H1 (cell line): ENCODE results near the gene ESYT1. TPM values are rescaled to one million over a fixed set of nuclear protein-coding genes. Genes with fewer than 3 reads are reported as not detected.

Source experiments
- CTCF ChIA-PET: fragments of 300-600 bp; sonication (Branson Sonifier 250); formaldehyde crosslinking; loops from one replicate; lab custom pipeline; 2021; ENCODE audit not compliant: partially characterized antibody; lab: Charles Lee
- POLR2A ChIA-PET: fragments of 300-600 bp; sonication (Branson Sonifier 250); formaldehyde crosslinking; loops from one replicate; lab custom pipeline; 2021; ENCODE audit warnings: inconsistent platforms; ENCODE audit not compliant: partially characterized antibody; lab: Charles Lee
- DNase-seq, 2 experiments: peaks; one replicate each; pipeline versions ENCODE4 v3.0.0 to v3.0.0-alpha.2; 2010 to 2022; ENCODE audit warnings: low spot score in 2 of 2, low read depth in 1 of 2, mixed read lengths in 1 of 2
- FAIRE-seq: peaks from 2 replicates; lab custom pipeline; 2011; peaks lifted over from hg19 to GRCh38; lab: Jason Lieb, UNC
- H2AFZ ChIP-seq: 2 replicates; pipeline ENCODE4 v1.8.1; 2012; ENCODE audit warnings: low read length, inconsistent platforms
- H2AK5ac ChIP-seq: 2 replicates; pipeline ENCODE4 v1.6.1; 2013; ENCODE audit warnings: low read depth, low read length
- H2BK120ac ChIP-seq: replicated peaks from 2 replicates; pipeline ENCODE3; 2013; ENCODE audit warnings: low read depth, low read length, inconsistent platforms
- H2BK12ac ChIP-seq: 2 replicates; pipeline ENCODE4 v1.6.1; 2013; ENCODE audit warnings: low read depth, low read length
- H2BK15ac ChIP-seq: 2 replicates; pipeline ENCODE4 v1.6.1; 2013; ENCODE audit warnings: low read length
- H2BK20ac ChIP-seq: 2 replicates; pipeline ENCODE4 v1.6.1; 2013; ENCODE audit warnings: low read length
- H2BK5ac ChIP-seq: 2 replicates; pipeline ENCODE4 v1.6.1; 2013; ENCODE audit warnings: low read depth, low read length
- H3K14ac ChIP-seq: 2 replicates; pipeline ENCODE4 v1.6.1; 2013; ENCODE audit warnings: inconsistent platforms; ENCODE audit not compliant: insufficient read length
- H3K18ac ChIP-seq: 2 replicates; pipeline ENCODE4 v1.6.1; 2013; ENCODE audit warnings: low read length; ENCODE audit errors: extremely low read depth
- H3K23ac ChIP-seq: 2 replicates; pipeline ENCODE4 v1.6.1; 2013; ENCODE audit warnings: inconsistent platforms; ENCODE audit not compliant: insufficient read length
- H3K23me2 ChIP-seq: 2 replicates; pipeline ENCODE4 v1.6.1; 2013; ENCODE audit warnings: low read depth, low read length
- H3K27ac ChIP-seq: 2 replicates; pipeline ENCODE4 v1.6.1; 2011; ENCODE audit warnings: low read depth, low read length, inconsistent platforms
- H3K27me3 ChIP-seq, 4 experiments: replicated peaks in 1 of 4; 1 replicate in 1 of 4; 2 replicates in 3 of 4; pipeline versions ENCODE4 v1.6.1 to v1.8.1; 2011 to 2013; ENCODE audit warnings: low read length in 3 of 4, mild to moderate bottlenecking in 3 of 4, inconsistent platforms in 2 of 4, mixed read lengths in 2 of 4, moderate library complexity in 1 of 4; ENCODE audit not compliant: control insufficient read depth in 3 of 4, insufficient read depth in 3 of 4; ENCODE audit errors: extremely low read depth in 1 of 4
- H3K36me3 ChIP-seq, 4 experiments: 2 replicates each; pipeline versions ENCODE4 v1.6.1 to v1.8.1; 2011 to 2013; ENCODE audit warnings: mild to moderate bottlenecking in 4 of 4, low read length in 3 of 4, moderate library complexity in 2 of 4, control low read depth in 1 of 4, inconsistent platforms in 1 of 4; ENCODE audit not compliant: insufficient read depth in 4 of 4, control insufficient read depth in 2 of 4
- H3K4ac ChIP-seq: replicated peaks from 2 replicates; pipeline ENCODE3; 2013; ENCODE audit warnings: low read length, low read depth, mixed read lengths, inconsistent platforms; ENCODE audit not compliant: insufficient read length
- H3K4me1 ChIP-seq, 4 experiments: replicated peaks in 1 of 4; 1 replicate in 1 of 4; 2 replicates in 3 of 4; pipeline versions ENCODE4 v1.6.1 to v1.8.1; 2011 to 2013; ENCODE audit warnings: low read length in 3 of 4, inconsistent platforms in 2 of 4, mixed read lengths in 1 of 4; ENCODE audit not compliant: insufficient read depth in 4 of 4, control insufficient read depth in 3 of 4
- H3K4me2 ChIP-seq, 2 experiments: 2 replicates each; pipeline versions ENCODE4 v1.6.1 to v1.8.1; 2011 to 2013; ENCODE audit warnings: low read depth in 2 of 2, low read length in 2 of 2, control low read depth in 1 of 2, inconsistent platforms in 1 of 2, mild to moderate bottlenecking in 1 of 2; ENCODE audit not compliant: insufficient read depth in 1 of 2
- H3K4me3 ChIP-seq, 4 experiments: fragments of 200-600, 300-600 bp in 1 of 4; sonication (generic), shearing (Covaris generic), sonication (Bioruptor Twin) in 1 of 4; 2 replicates each; pipeline versions ENCODE4 v1.5.1 to v1.8.1; 2011 to 2016; ENCODE audit warnings: low read length in 4 of 4, low read depth in 3 of 4, control low read depth in 2 of 4, inconsistent platforms in 2 of 4, mild to moderate bottlenecking in 2 of 4, mixed read lengths in 1 of 4, moderate library complexity in 1 of 4; ENCODE audit not compliant: insufficient read depth in 2 of 4; ENCODE audit errors: extremely low read depth in 1 of 4
- H3K56ac ChIP-seq: replicated peaks from 2 replicates; pipeline ENCODE3; 2013; ENCODE audit warnings: low read depth, mild to moderate bottlenecking, mixed read lengths, low read length, inconsistent platforms; ENCODE audit not compliant: insufficient read length
- H3K79me1 ChIP-seq: 2 replicates; pipeline ENCODE4 v1.6.1; 2013; ENCODE audit warnings: low read depth, low read length, control low read depth
- H3K79me2 ChIP-seq, 2 experiments: 2 replicates each; pipeline versions ENCODE4 v1.6.1 to v1.8.1; 2012 to 2013; ENCODE audit warnings: low read length in 2 of 2, mild to moderate bottlenecking in 2 of 2, inconsistent platforms in 1 of 2; ENCODE audit not compliant: insufficient read depth in 2 of 2, control insufficient read depth in 1 of 2
- H3K9ac ChIP-seq, 4 experiments: replicated peaks in 1 of 4; 1 replicate in 1 of 4; 2 replicates in 3 of 4; pipeline versions ENCODE4 v1.6.1 to v1.8.1; 2011 to 2013; ENCODE audit warnings: low read depth in 3 of 4, low read length in 3 of 4, control low read depth in 2 of 4, mild to moderate bottlenecking in 2 of 4, moderate library complexity in 2 of 4, inconsistent platforms in 1 of 4; ENCODE audit errors: extremely low read depth in 1 of 4
- H3K9me3 ChIP-seq, 2 experiments: 2 replicates each; pipeline versions ENCODE4 v1.6.1 to v1.8.1; 2012 to 2013; ENCODE audit warnings: mild to moderate bottlenecking in 2 of 2, moderate library complexity in 2 of 2, control low read depth in 1 of 2, inconsistent platforms in 1 of 2, low read depth in 1 of 2, low read length in 1 of 2, mixed read lengths in 1 of 2; ENCODE audit not compliant: insufficient read depth in 2 of 2
- H4K20me1 ChIP-seq, 2 experiments: replicated peaks in 1 of 2; 2 replicates each; pipeline versions ENCODE3 to v1.8.1; 2011 to 2013; ENCODE audit warnings: inconsistent platforms in 2 of 2, low read length in 2 of 2, mild to moderate bottlenecking in 1 of 2; ENCODE audit not compliant: insufficient read depth in 2 of 2, control insufficient read depth in 1 of 2
- H4K5ac ChIP-seq: 2 replicates; pipeline ENCODE4 v1.6.1; 2013; ENCODE audit warnings: low read length, low read depth, mixed read lengths, inconsistent platforms; ENCODE audit not compliant: insufficient read length
- H4K8ac ChIP-seq: 2 replicates; pipeline ENCODE4 v1.8.0; 2013; ENCODE audit warnings: mild to moderate bottlenecking, moderate library complexity, low read length, inconsistent platforms; ENCODE audit not compliant: insufficient read depth; ENCODE audit errors: extremely low read depth
- H4K91ac ChIP-seq: replicated peaks from 2 replicates; pipeline ENCODE3; 2013; ENCODE audit warnings: low read length, mixed read lengths, inconsistent platforms; ENCODE audit not compliant: insufficient read length
- CHD1 ChIP-seq: IDR thresholded peaks from 2 replicates; pipeline ENCODE4 v1.6.1; 2012; ENCODE audit warnings: low read depth, low read length, improper control_type of control experiment
- HDAC2 ChIP-seq, 2 experiments: fragments of 300-600 bp in 1 of 2; sonication (generic) in 1 of 2; IDR thresholded peaks; 2 replicates each; pipeline ENCODE4 v1.6.1; 2011 to 2012; ENCODE audit warnings: low read depth in 2 of 2, low read length in 2 of 2, mild to moderate bottlenecking in 2 of 2, moderate library complexity in 2 of 2, borderline replicate concordance in 1 of 2, inconsistent platforms in 1 of 2
- PHF8 ChIP-seq: fragments of 200-600 bp; sonication (generic); conservative IDR thresholded peaks from 2 replicates; pipeline ENCODE4 v1.7.1; 2012; ENCODE audit warnings: low read depth, mild to moderate bottlenecking, inconsistent platforms, low read length, moderate library complexity
- POLR2AphosphoS5 ChIP-seq: IDR thresholded peaks from 2 replicates; pipeline ENCODE4 v1.6.1; 2011; ENCODE audit warnings: low read depth, low read length
- RAD21 ChIP-seq, 2 experiments: IDR thresholded peaks in 1 of 2; conservative IDR thresholded peaks in 1 of 2; 2 replicates each; pipeline ENCODE4 v1.6.1; 2011; ENCODE audit warnings: low read depth in 2 of 2, low read length in 2 of 2, improper control_type of control experiment in 1 of 2, inconsistent platforms in 1 of 2, mild to moderate bottlenecking in 1 of 2, moderate library complexity in 1 of 2
- RXRA ChIP-seq: IDR thresholded peaks from 2 replicates; pipeline ENCODE4 v1.6.1; 2011; ENCODE audit warnings: low read depth, mild to moderate bottlenecking, low read length, moderate library complexity; ENCODE audit not compliant: insufficient read depth
- TEAD4 ChIP-seq: IDR thresholded peaks from 2 replicates; pipeline ENCODE4 v1.6.1; 2012; ENCODE audit warnings: low read depth, low read length, inconsistent platforms, mixed read lengths
- WGBS, 2 experiments: shearing (Covaris generic) in 1 of 2; methylation state at CpG; one replicate each; pipeline versions ENCODE4 v1.1.6 to v1.1.7; 2013 to 2015; ENCODE audit warnings: low lambda C conversion rate in 2 of 2, mixed read lengths in 2 of 2, inconsistent platforms in 1 of 2, low coverage in 1 of 2, missing lambda C conversion rate in 1 of 2; ENCODE audit not compliant: insufficient replicate concordance in 2 of 2, insufficient coverage in 1 of 2, insufficient read length in 1 of 2; ENCODE audit errors: extremely low coverage in 1 of 2, missing lambda C conversion rate in 1 of 2; 5-methylcytosine and 5-hydroxymethylcytosine counted together
- polyA plus RNA-seq, 7 experiments: library from polyadenylated mRNA; depleted of rRNA in 3 of 7; stranded (reverse) in 5 of 7; unstranded in 2 of 7; fragments of >200 nt in 5 of 7; fragments of 200-250 nt in 2 of 7; gene quantifications; 1 replicate in 5 of 7; 2 replicates in 1 of 7; 4 replicates in 1 of 7; pipeline versions ENCODE4 v1.2.1 to v1.2.3, GENCODE V29; 2011 to 2013; ENCODE audit warnings: missing spikeins in 2 of 7, mixed read lengths in 2 of 7
- total RNA-seq: library from RNA; stranded (reverse); fragmentation: NEBNext Ultra II Directional; extraction: Animal tissue kit (Norgen Biotek cat#: 25700); gene quantifications from 2 replicates; pipeline ENCODE4 v1.2.1, GENCODE V29; 2021
- TF ChIP-seq, protein P1 (sequence below), 3 experiments: IDR thresholded peaks; 1 replicate in 2 of 3; 2 replicates in 1 of 3; pipeline versions ENCODE4 v1.5.1 to v1.6.1; 2011; ENCODE audit warnings: low read length in 3 of 3, mild to moderate bottlenecking in 3 of 3, inconsistent platforms in 2 of 3, low read depth in 1 of 3, moderate library complexity in 1 of 3; ENCODE audit not compliant: insufficient read depth in 1 of 3; ENCODE audit errors: control extremely low read depth in 1 of 3

The ESYT1 gene
- total and polyA plus RNA-seq, 2 of the 8 experiments (the other 6 are each of a cell fraction or from before 2014, with no cell fraction given): 86.9 to 165 TPM

DNA sequence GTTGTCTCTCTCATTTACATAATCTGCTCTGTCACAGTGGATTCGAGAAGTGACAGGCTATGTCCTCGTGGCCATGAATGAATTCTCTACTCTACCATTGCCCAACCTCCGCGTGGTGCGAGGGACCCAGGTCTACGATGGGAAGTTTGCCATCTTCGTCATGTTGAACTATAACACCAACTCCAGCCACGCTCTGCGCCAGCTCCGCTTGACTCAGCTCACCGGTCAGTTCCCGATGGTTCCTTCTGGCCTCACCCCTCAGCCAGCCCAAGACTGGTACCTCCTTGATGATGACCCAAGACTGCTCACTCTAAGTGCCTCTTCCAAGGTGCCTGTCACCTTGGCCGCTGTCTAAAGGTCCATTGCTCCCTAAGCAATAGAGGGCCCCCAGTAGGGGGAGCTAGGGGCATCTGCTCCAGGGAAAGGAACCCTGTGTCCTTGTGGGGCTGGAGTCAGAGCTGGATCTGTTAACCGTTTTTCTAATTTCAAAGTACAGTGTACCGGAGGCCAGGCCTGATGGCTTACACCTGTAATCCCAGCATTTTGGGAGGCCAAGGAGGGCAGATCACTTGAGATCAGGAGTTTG lies 43.0 kb upstream of the ESYT1 start:
- Histone ChIP-seq H3K14ac (no peak overlapping the region), H2AFZ (no peak overlapping the region), H4K5ac (no peak overlapping the region), H3K27me3 (no peaks in the 10 kb centered on the region), H2BK15ac (no peak overlapping the region), H3K4me3 (no peak overlapping the region), H4K91ac (no peak overlapping the region), H3K9ac (no peak overlapping the region), H3K27ac (no peak overlapping the region), H2BK5ac (no peak overlapping the region), H2AK5ac (no peak overlapping the region; the same call in 1 of the 2 replicates), H3K56ac (no peak overlapping the region), H3K4me1 (peaks cover 3 to 13% (median 10%) of the 10 kb centered on the region in 4 experiments), H3K79me1 (peaks cover 7% of the 10 kb centered on the region; the same call in 1 of the 2 replicates), H3K4ac (no peak overlapping the region), H4K20me1 (peaks cover 2 to 10% of the 10 kb centered on the region in 2 experiments), H3K4me2 (no peak overlapping the region), H3K36me3 (peaks cover 18 to 45% (median 33%) of the 10 kb centered on the region in 4 experiments), H3K79me2 (peaks cover 0 to 27% of the 10 kb centered on the region in 2 experiments; a peak in 2 of 4 replicates), H3K23me2 (peaks cover 6% of the 10 kb centered on the region; the same call in 1 of the 2 replicates), H3K9me3 (no peaks in the 10 kb centered on the region), H4K8ac (peak overlapping the region; percentile 22; the same call in 1 of the 2 replicates), H2BK20ac (no peak overlapping the region), H2BK12ac (no peak overlapping the region), H3K18ac (no peak overlapping the region), H3K23ac (no peak overlapping the region), H2BK120ac (no peak overlapping the region)
- DNase-seq: peak in 1 of 2 experiments; percentile 75
- WGBS, 2 experiments: 91% methylated on average over 15 of the region's 15 CpGs; no CpG with 5 or more reads in 1 of the 2 experiments
- POLR2A ChIA-PET: interaction anchor here (0.6 to 8.9 kb wide), 8 partner anchors 10 to 1043 kb away, joined by 3 to 112 read pairs (median 4); partner anchors contain the start of genes ESYT1, LRP1, PA2G4 and RPL41
- CTCF ChIA-PET: interaction anchor here (0.6 to 4.8 kb wide), 21 partner anchors 11 to 347 kb away, joined by 3 to 38 read pairs (median 4); partner anchors contain the start of genes PA2G4, SUOX and ZC3H10
- FAIRE-seq: no peak
- TF ChIP-seq PHF8: no peak
- no peak for TF ChIP-seq RXRA
- no peak for TF ChIP-seq CHD1
- peak; percentile 43 to 59 for TF ChIP-seq RAD21 (IDR thresholded peaks at IDR 0.05 in 1 of 2, conservative IDR thresholded peaks at IDR 0.05 in 1 of 2; ENCODE audit: low read depth in 2 of 2, low read length in 2 of 2)
- no peak for TF ChIP-seq TEAD4
- TF ChIP-seq POLR2AphosphoS5: no peak
- TF ChIP-seq, protein P1, sequence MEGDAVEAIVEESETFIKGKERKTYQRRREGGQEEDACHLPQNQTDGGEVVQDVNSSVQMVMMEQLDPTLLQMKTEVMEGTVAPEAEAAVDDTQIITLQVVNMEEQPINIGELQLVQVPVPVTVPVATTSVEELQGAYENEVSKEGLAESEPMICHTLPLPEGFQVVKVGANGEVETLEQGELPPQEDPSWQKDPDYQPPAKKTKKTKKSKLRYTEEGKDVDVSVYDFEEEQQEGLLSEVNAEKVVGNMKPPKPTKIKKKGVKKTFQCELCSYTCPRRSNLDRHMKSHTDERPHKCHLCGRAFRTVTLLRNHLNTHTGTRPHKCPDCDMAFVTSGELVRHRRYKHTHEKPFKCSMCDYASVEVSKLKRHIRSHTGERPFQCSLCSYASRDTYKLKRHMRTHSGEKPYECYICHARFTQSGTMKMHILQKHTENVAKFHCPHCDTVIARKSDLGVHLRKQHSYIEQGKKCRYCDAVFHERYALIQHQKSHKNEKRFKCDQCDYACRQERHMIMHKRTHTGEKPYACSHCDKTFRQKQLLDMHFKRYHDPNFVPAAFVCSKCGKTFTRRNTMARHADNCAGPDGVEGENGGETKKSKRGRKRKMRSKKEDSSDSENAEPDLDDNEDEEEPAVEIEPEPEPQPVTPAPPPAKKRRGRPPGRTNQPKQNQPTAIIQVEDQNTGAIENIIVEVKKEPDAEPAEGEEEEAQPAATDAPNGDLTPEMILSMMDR (IDR thresholded peaks at IDR 0.05; ENCODE audit: control extremely low read depth in 1 of 3, insufficient read depth in 1 of 3, low read depth in 1 of 3, low read length in 3 of 3): peak; percentile 73 to 80 (median 75)
- TF ChIP-seq HDAC2 (IDR thresholded peaks at IDR 0.05; ENCODE audit: borderline replicate concordance in 1 of 2, low read depth in 2 of 2, low read length in 2 of 2): no peak
